Activated naive CD8-positive, alpha-beta T cell treated with anti-CD3 and anti-CD28 coated beads, Interleukin-2, amount 10 ng/mL, durations not matched to agents 7 days and 5 days (primary cell): ENCODE measurements around the gene GOLT1B. TPM values are rescaled to one million over a fixed set of nuclear protein-coding genes. Genes with fewer than 3 reads are reported as not detected.

ENCODE experiments used
- ATAC-seq: fragments of 150-1000 bp; cut with Tn5 transposase; one replicate; pipeline ENCODE4 v1.10.0; 2021; ENCODE audit warnings: low read depth, moderate library complexity
- POLR2A ChIA-PET: fragments of 350-600 bp; sonication (Branson Sonifier 250); formaldehyde crosslinking; loops from one replicate; lab custom pipeline; 2021; ENCODE audit warnings: antibody characterized with exemption; lab: Charles Lee
- DNase-seq: peaks from one replicate; pipeline ENCODE4 v3.0.0; 2021
- H3K27ac Mint-ChIP-seq: one replicate; pipeline ENCODE4 v1.8.0; 2022; ENCODE audit warnings: mild to moderate bottlenecking, mixed read lengths
- H3K27me3 Mint-ChIP-seq: one replicate; pipeline ENCODE4 v1.8.0; 2022; ENCODE audit warnings: mild to moderate bottlenecking, moderate library complexity, mixed read lengths
- H3K36me3 Mint-ChIP-seq: one replicate; pipeline ENCODE4 v1.8.0; 2021; ENCODE audit warnings: mild to moderate bottlenecking, mixed read lengths
- H3K4me1 Mint-ChIP-seq: one replicate; pipeline ENCODE4 v1.8.0; 2021; ENCODE audit warnings: mixed read lengths
- H3K4me3 Mint-ChIP-seq: one replicate; pipeline ENCODE4 v1.8.0; 2022; ENCODE audit warnings: mild to moderate bottlenecking, moderate library complexity, mixed read lengths
- H3K9me3 Mint-ChIP-seq: one replicate; pipeline ENCODE4 v1.8.0; 2021; ENCODE audit warnings: mixed read lengths
- total RNA-seq, 2 experiments: library from RNA; stranded (reverse); gene quantifications; one replicate each; pipeline ENCODE4 v1.2.3, GENCODE V29; 2021

The GOLT1B gene
- total RNA-seq, 2 experiments from 2014 or later: 33.2 to 38.1 TPM

GRCh38 chr12:21527451-21528180 lies 26.0 kb downstream of the GOLT1B start:
- Mint-ChIP-seq H3K4me1 (peaks cover 4% of the 10 kb centered on the region), H3K27me3 (peaks cover 45% of the 10 kb centered on the region), H3K27ac (no peak overlapping the region), H3K36me3 (no peaks in the 10 kb centered on the region), H3K4me3 (peak overlapping the region; percentile 80), H3K9me3 (no peaks in the 10 kb centered on the region)
- peak; percentile 97 for ATAC-seq
- peak; percentile 75 for DNase-seq
- POLR2A ChIA-PET: interaction anchor here (0.8 to 2.0 kb wide), 3 partner anchors 19 to 130 kb away, joined by 4 to 6 read pairs (median 5); partner anchors contain the start of genes GOLT1B, LDHB and RECQL

GRCh38 chr12:21528953-21529352 lies 27.4 kb downstream of the GOLT1B start:
- POLR2A ChIA-PET: interaction anchor here (2.0 kb wide), 1 partner anchor 27 kb away, joined by 6 read pairs; the partner anchor contains the start of genes GOLT1B and RECQL
- Mint-ChIP-seq H3K4me3 (no peak overlapping the region), H3K4me1 (peaks cover 4% of the 10 kb centered on the region), H3K27me3 (peaks cover 49% of the 10 kb centered on the region), H3K27ac (no peak overlapping the region), H3K36me3 (no peaks in the 10 kb centered on the region), H3K9me3 (no peaks in the 10 kb centered on the region)
- DNase-seq: no peak
- ATAC-seq: no peak

- H3K27me3 Mint-ChIP-seq: peaks cover 47% of the 10 kb centered on the region
- H3K36me3 Mint-ChIP-seq: no peaks in the 10 kb centered on the region
- H3K27ac Mint-ChIP-seq: no peak overlapping the region
- DNase-seq (no peak), ATAC-seq (no peak)
- H3K4me1 Mint-ChIP-seq: peaks cover 4% of the 10 kb centered on the region
- H3K4me3 Mint-ChIP-seq: no peak overlapping the region
- POLR2A ChIA-PET: no interaction called here
- H3K9me3 Mint-ChIP-seq: no peaks in the 10 kb centered on the region
These were observed 27.9 kb downstream of the GOLT1B start for GRCh38 chr12:21529456-21529855.

GRCh38 chr12:21538061-21538653 lies 36.6 kb downstream of the GOLT1B start:
- DNase-seq (no peak), ATAC-seq (no peak)
- Mint-ChIP-seq H3K4me3 (no peak overlapping the region), H3K4me1 (no peaks in the 10 kb centered on the region), H3K27ac (no peak overlapping the region), H3K9me3 (no peaks in the 10 kb centered on the region), H3K36me3 (no peaks in the 10 kb centered on the region), H3K27me3 (peaks cover 8% of the 10 kb centered on the region)
- POLR2A ChIA-PET: no interaction called here

DNA sequence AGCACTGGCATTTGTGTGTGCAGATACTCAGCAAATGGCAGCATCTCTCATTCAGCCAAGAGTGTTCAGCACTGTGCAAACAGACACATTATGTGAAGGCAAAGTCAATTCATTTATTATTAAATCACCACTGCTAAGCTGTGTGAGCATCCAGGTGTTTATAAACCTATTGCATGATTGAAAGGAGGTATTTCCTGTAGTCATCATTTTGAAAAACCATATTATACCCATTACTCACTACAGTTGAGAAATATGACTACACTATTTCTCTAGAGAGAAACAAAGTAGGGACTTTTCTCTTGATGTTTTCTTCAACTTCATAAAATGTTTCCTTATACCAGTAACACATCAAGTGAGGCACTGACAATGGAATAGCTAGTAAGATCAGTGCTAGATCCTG lies 38.2 kb downstream of the GOLT1B start:
- DNase-seq (no peak), ATAC-seq (no peak)
- H3K9me3 Mint-ChIP-seq: no peaks in the 10 kb centered on the region
- H3K36me3 Mint-ChIP-seq: no peaks in the 10 kb centered on the region
- no peaks in the 10 kb centered on the region for H3K4me1 Mint-ChIP-seq
- POLR2A ChIA-PET: no interaction called here
- H3K4me3 Mint-ChIP-seq: no peak overlapping the region
- peaks cover 5% of the 10 kb centered on the region for H3K27me3 Mint-ChIP-seq
- no peak overlapping the region for H3K27ac Mint-ChIP-seq

DNA sequence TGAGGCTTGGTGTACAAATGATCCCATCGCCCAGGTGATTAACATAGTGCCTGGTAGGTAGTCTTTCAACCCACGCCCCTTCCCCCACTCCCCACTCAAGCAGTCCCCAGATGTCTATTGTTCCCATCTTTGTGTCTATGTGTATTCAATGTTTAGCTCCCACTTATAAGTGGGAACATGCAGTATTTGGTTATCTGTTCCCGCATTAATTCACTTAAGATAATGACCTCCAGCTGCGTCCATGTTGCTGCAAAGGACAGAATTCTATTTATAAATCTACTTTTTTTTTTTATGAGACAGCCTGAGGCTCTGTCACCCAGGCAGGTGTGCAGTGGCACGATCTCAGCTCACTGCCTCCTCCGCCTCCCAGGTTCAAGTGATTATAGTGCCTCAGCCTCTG lies 40.2 kb downstream of the GOLT1B start:
- DNase-seq: no peak
- POLR2A ChIA-PET: no interaction called here
- Mint-ChIP-seq H3K4me1 (no peaks in the 10 kb centered on the region), H3K9me3 (no peaks in the 10 kb centered on the region), H3K36me3 (no peaks in the 10 kb centered on the region), H3K4me3 (no peak overlapping the region), H3K27ac (no peak overlapping the region), H3K27me3 (peaks cover 8% of the 10 kb centered on the region)
- ATAC-seq: no peak

DNA sequence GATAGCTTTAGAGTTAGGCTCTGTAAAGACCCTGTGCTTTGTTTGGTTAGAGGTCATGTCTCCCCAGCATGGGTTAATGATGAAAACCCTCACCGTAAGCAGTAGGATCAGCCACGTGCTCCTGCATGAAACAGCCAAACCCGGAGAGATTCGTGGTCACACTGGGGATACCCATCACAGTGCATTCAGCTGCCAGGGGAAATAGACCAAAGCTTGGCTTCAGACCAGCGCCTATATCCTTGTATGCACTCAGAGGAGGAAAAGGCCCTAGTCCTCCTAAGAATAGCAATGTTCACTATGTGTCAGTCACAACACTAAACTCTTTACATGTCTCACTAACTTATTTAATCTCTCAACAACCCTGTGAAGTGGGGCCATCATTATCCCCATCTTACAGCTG lies 40.8 kb downstream of the GOLT1B start:
- peaks cover 8% of the 10 kb centered on the region for H3K27me3 Mint-ChIP-seq
- H3K4me3 Mint-ChIP-seq: no peak overlapping the region
- DNase-seq (no peak), ATAC-seq (no peak)
- no peaks in the 10 kb centered on the region for H3K4me1 Mint-ChIP-seq
- H3K27ac Mint-ChIP-seq: no peak overlapping the region
- no peaks in the 10 kb centered on the region for H3K9me3 Mint-ChIP-seq
- POLR2A ChIA-PET: no interaction called here
- H3K36me3 Mint-ChIP-seq: no peaks in the 10 kb centered on the region

GRCh38 chr12:21543151-21543550 lies 41.6 kb downstream of the GOLT1B start:
- POLR2A ChIA-PET: no interaction called here
- no peaks in the 10 kb centered on the region for H3K9me3 Mint-ChIP-seq
- no peak overlapping the region for H3K4me3 Mint-ChIP-seq
- H3K36me3 Mint-ChIP-seq: no peaks in the 10 kb centered on the region
- ATAC-seq (no peak), DNase-seq (no peak)
- H3K27me3 Mint-ChIP-seq: peaks cover 8% of the 10 kb centered on the region
- H3K4me1 Mint-ChIP-seq: no peaks in the 10 kb centered on the region
- no peak overlapping the region for H3K27ac Mint-ChIP-seq

GRCh38 chr12:21545557-21545956 lies 44.0 kb downstream of the GOLT1B start:
- no peaks in the 10 kb centered on the region for H3K4me1 Mint-ChIP-seq
- no peaks in the 10 kb centered on the region for H3K9me3 Mint-ChIP-seq
- H3K4me3 Mint-ChIP-seq: no peak overlapping the region
- ATAC-seq (no peak), DNase-seq (no peak)
- H3K27me3 Mint-ChIP-seq: peaks cover 8% of the 10 kb centered on the region
- no peaks in the 10 kb centered on the region for H3K36me3 Mint-ChIP-seq
- H3K27ac Mint-ChIP-seq: no peak overlapping the region
- POLR2A ChIA-PET: no interaction called here

DNA sequence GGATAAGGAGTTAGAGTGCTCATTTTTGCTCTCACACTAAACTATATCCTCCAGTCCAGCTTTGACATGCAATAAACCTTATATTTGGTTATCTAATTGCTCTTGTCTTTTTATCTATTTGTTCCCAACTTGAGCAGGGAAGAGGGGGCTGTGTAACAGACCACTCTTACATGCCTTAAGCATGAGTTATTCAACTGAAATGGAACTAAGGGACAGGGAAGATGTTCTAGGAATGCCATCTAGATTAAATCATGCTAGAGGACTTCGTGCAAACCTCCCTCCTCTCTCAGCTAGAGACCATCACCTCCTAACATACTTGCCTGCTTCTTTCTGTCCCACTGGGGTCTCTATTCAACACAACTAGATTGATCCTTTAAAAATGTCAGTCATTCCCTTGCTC lies 45.1 kb downstream of the GOLT1B start:
- POLR2A ChIA-PET: no interaction called here
- H3K9me3 Mint-ChIP-seq: no peaks in the 10 kb centered on the region
- H3K36me3 Mint-ChIP-seq: no peaks in the 10 kb centered on the region
- no peaks in the 10 kb centered on the region for H3K4me1 Mint-ChIP-seq
- ATAC-seq: no peak
- no peak for DNase-seq
- H3K27ac Mint-ChIP-seq: no peak overlapping the region
- H3K27me3 Mint-ChIP-seq: peaks cover 8% of the 10 kb centered on the region
- H3K4me3 Mint-ChIP-seq: no peak overlapping the region

- Mint-ChIP-seq H3K27ac (no peak overlapping the region), H3K4me1 (no peaks in the 10 kb centered on the region), H3K4me3 (no peak overlapping the region), H3K9me3 (no peaks in the 10 kb centered on the region), H3K27me3 (peaks cover 8% of the 10 kb centered on the region), H3K36me3 (no peaks in the 10 kb centered on the region)
- ATAC-seq (no peak), DNase-seq (no peak)
- POLR2A ChIA-PET: no interaction called here
These were observed 45.8 kb downstream of the GOLT1B start for GRCh38 chr12:21547437-21547836.

GRCh38 chr12:21551841-21552465 lies 50.4 kb downstream of the GOLT1B start:
- Mint-ChIP-seq H3K36me3 (no peaks in the 10 kb centered on the region), H3K9me3 (no peaks in the 10 kb centered on the region), H3K27me3 (peaks cover under 1% of the 10 kb centered on the region), H3K4me3 (no peak overlapping the region), H3K4me1 (no peaks in the 10 kb centered on the region), H3K27ac (no peak overlapping the region)
- ATAC-seq (no peak), DNase-seq (no peak)
- POLR2A ChIA-PET: no interaction called here

DNA sequence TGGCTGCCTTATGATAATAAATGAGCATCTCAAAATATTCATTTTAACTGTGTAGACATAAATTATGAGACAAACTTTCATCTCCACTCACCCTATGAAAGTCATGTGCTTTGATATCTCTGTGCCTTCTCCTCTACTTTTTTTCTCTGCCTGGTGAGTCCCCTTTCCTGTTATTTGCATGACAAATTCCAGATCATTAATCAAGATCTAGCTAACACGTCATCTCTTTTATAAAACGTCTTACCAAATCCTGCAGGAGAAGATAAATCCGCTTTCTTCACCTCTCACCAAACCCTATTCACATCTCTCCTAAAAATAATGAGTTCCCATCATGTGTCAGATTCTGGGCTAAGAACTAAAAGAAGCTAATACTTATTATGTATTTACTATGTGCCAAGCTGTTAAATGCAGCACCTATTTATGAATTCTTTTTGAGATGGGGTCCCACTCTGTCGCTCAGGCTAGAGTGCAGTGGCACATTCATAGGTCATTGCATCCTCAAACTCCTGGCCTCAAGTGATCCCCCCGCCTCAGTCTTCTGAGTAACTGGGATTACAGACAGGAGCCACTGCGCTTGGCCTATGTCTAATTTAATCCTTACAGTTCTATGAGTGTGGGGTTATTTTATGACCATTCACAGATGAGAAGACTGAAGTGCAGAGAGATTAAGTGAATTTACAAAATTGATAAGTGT lies 51.2 kb downstream of the GOLT1B start:
- ATAC-seq (no peak), DNase-seq (no peak)
- Mint-ChIP-seq H3K27me3 (no peaks in the 10 kb centered on the region), H3K4me3 (no peak overlapping the region), H3K36me3 (no peaks in the 10 kb centered on the region), H3K4me1 (no peaks in the 10 kb centered on the region), H3K9me3 (no peaks in the 10 kb centered on the region), H3K27ac (no peak overlapping the region)
- POLR2A ChIA-PET: no interaction called here
